Measurements from ENCODE around the gene USH1G.

The USH1G gene

GRCh38 chr17:74959826-74960515 is 36.9 kb upstream of the USH1G start:
- Histone ChIP-seq H3K4me3 (ENCODE audit: low read depth, low read length, poor library complexity, severe bottlenecking) (no peak overlapping the region), H3K27me3 (ENCODE audit: insufficient read depth, low read length) (no peaks in the 10 kb centered on the region; the same call in 1 of the 2 replicates), H3K4me2 (ENCODE audit: low read length) (no peak overlapping the region), H3K36me3 (ENCODE audit: insufficient read depth, low read length) (no peaks in the 10 kb centered on the region), H3K4me1 (ENCODE audit: insufficient read depth, low read length, severe bottlenecking) (peaks cover 3% of the 10 kb centered on the region), H3F3A (ENCODE audit: insufficient read depth, low read length) (no peaks in the 10 kb centered on the region), H2AFZ (ENCODE audit: low read length) (no peak overlapping the region), H3K9me2 (ENCODE audit: low read depth, low read length) (no peaks in the 10 kb centered on the region), H3K9me3 (ENCODE audit: low read length) (no peaks in the 10 kb centered on the region), H3K9ac (ENCODE audit: low read length) (no peak overlapping the region), H3K79me2 (ENCODE audit: insufficient read depth, low read length) (no peaks in the 10 kb centered on the region), H3K27ac (ENCODE audit: low read depth, low read length, poor library complexity, severe bottlenecking) (no peak overlapping the region), H4K20me1 (ENCODE audit: insufficient read depth, low read length) (no peaks in the 10 kb centered on the region)
- no peak for TF ChIP-seq CTCF (IDR thresholded peaks at IDR 0.05; ENCODE audit: low read length)
- no peak for TF ChIP-seq EZH2 (IDR thresholded peaks at IDR 0.05; ENCODE audit: borderline replicate concordance, low read length)

- Histone ChIP-seq H3K9me3 (ENCODE audit: low read length) (no peaks in the 10 kb centered on the region), H3K27ac (ENCODE audit: low read depth, low read length, poor library complexity, severe bottlenecking) (no peak overlapping the region), H3K4me1 (ENCODE audit: insufficient read depth, low read length, severe bottlenecking) (peaks cover 3% of the 10 kb centered on the region), H4K20me1 (ENCODE audit: insufficient read depth, low read length) (no peaks in the 10 kb centered on the region), H3K9ac (ENCODE audit: low read length) (no peak overlapping the region), H3K36me3 (ENCODE audit: insufficient read depth, low read length) (no peaks in the 10 kb centered on the region), H3K4me2 (ENCODE audit: low read length) (no peak overlapping the region), H3K27me3 (ENCODE audit: insufficient read depth, low read length) (no peaks in the 10 kb centered on the region), H3F3A (ENCODE audit: insufficient read depth, low read length) (no peaks in the 10 kb centered on the region), H3K9me2 (ENCODE audit: low read depth, low read length) (no peaks in the 10 kb centered on the region), H3K79me2 (ENCODE audit: insufficient read depth, low read length) (no peaks in the 10 kb centered on the region), H3K4me3 (ENCODE audit: low read depth, low read length, poor library complexity, severe bottlenecking) (no peak overlapping the region), H2AFZ (ENCODE audit: low read length) (no peak overlapping the region)
- TF ChIP-seq EZH2 (IDR thresholded peaks at IDR 0.05; ENCODE audit: borderline replicate concordance, low read length): no peak
- TF ChIP-seq CTCF (IDR thresholded peaks at IDR 0.05; ENCODE audit: low read length): peak; percentile 87
These were observed 35.1 kb upstream of the USH1G start for GRCh38 chr17:74957935-74958740.

- no peak overlapping the region for H3K9ac ChIP-seq (ENCODE audit: low read length)
- no peak overlapping the region for H3K27ac ChIP-seq (ENCODE audit: low read depth, low read length, poor library complexity, severe bottlenecking)
- H3K9me3 ChIP-seq (ENCODE audit: low read length): no peaks in the 10 kb centered on the region
- no peaks in the 10 kb centered on the region for H3K9me2 ChIP-seq (ENCODE audit: low read depth, low read length)
- no peaks in the 10 kb centered on the region for H4K20me1 ChIP-seq (ENCODE audit: insufficient read depth, low read length)
- no peak for TF ChIP-seq EZH2 (IDR thresholded peaks at IDR 0.05; ENCODE audit: borderline replicate concordance, low read length)
- no peak for TF ChIP-seq CTCF (IDR thresholded peaks at IDR 0.05; ENCODE audit: low read length)
- no peaks in the 10 kb centered on the region for H3F3A ChIP-seq (ENCODE audit: insufficient read depth, low read length)
- H3K4me2 ChIP-seq (ENCODE audit: low read length): no peak overlapping the region
- H3K36me3 ChIP-seq (ENCODE audit: insufficient read depth, low read length): no peaks in the 10 kb centered on the region
- peaks cover 3% of the 10 kb centered on the region for H3K4me1 ChIP-seq (ENCODE audit: insufficient read depth, low read length, severe bottlenecking)
- H2AFZ ChIP-seq (ENCODE audit: low read length): no peak overlapping the region
- H3K4me3 ChIP-seq (ENCODE audit: low read depth, low read length, poor library complexity, severe bottlenecking): no peak overlapping the region
- H3K27me3 ChIP-seq (ENCODE audit: insufficient read depth, low read length): no peaks in the 10 kb centered on the region
- H3K79me2 ChIP-seq (ENCODE audit: insufficient read depth, low read length): no peaks in the 10 kb centered on the region
These were observed 33.0 kb upstream of the USH1G start for GRCh38 chr17:74956093-74956492.

Data from OCI-LY1 (cell line).